Measurements from ENCODE around the gene ATP13A3.

Gene ATP13A3

GRCh38 chr3:194364314-194364651 lies 122.5 kb downstream of the ATP13A3 start:
- in situ Hi-C loops (cut with MboI; ENCODE audit: low pct_unique_long_range_greater_than_20kb, low sequenced_read_pairs), result no loop called here
- DNase-seq, result no peak

GRCh38 chr3:194360568-194360967 lies 126.2 kb downstream of the ATP13A3 start:
- DNase-seq, result no peak
- in situ Hi-C loops (cut with MboI; ENCODE audit: low pct_unique_long_range_greater_than_20kb, low sequenced_read_pairs), result no loop called here

GRCh38 chr3:194357681-194358080 lies 129.1 kb downstream of the ATP13A3 start:
- in situ Hi-C loops (cut with MboI; ENCODE audit: low pct_unique_long_range_greater_than_20kb, low sequenced_read_pairs), result no loop called here
- DNase-seq, result no peak

- in situ Hi-C loops (cut with MboI; ENCODE audit: low pct_unique_long_range_greater_than_20kb, low sequenced_read_pairs), result no loop called here
- no peak for DNase-seq
Observed at GRCh38 chr3:194355379-194355778, 131.4 kb downstream of the ATP13A3 start.

GRCh38 chr3:194354315-194354714 lies 132.5 kb downstream of the ATP13A3 start:
- no peak for DNase-seq
- in situ Hi-C loops (cut with MboI; ENCODE audit: low pct_unique_long_range_greater_than_20kb, low sequenced_read_pairs), result no loop called here

Data from KBM-7 (cell line).